Keratinocyte (primary cell): ENCODE data around the gene HMGCLL1. TPM values are rescaled to one million over a fixed set of nuclear protein-coding genes. Genes with fewer than 3 reads are reported as not detected.

Source experiments
- DNase-seq: peaks from one replicate; pipeline ENCODE4 v3.0.0-alpha.2; 2011; ENCODE audit warnings: low read depth, missing footprints, low spot score
- FAIRE-seq: peaks from 2 replicates; lab custom pipeline; 2011; peaks lifted over from hg19 to GRCh38; lab: Jason Lieb, UNC
- H2AFZ ChIP-seq: 2 replicates; pipeline ENCODE4 v1.6.0; 2012; ENCODE audit warnings: low read length, control low read depth, inconsistent platforms; ENCODE audit not compliant: control insufficient read depth
- H3K27ac ChIP-seq: 2 replicates; pipeline ENCODE4 v1.5.1; 2011; ENCODE audit warnings: low read length; ENCODE audit not compliant: control insufficient read depth, insufficient read depth
- H3K27me3 ChIP-seq: 3 replicates; pipeline ENCODE4 v1.6.0; 2011; ENCODE audit warnings: low read length; ENCODE audit not compliant: control insufficient read depth, insufficient read depth; ENCODE audit errors: extremely low read depth
- H3K36me3 ChIP-seq, 2 experiments: 2 replicates in 1 of 2; 3 replicates in 1 of 2; pipeline ENCODE4 v1.5.1; 2011; ENCODE audit warnings: low read length in 2 of 2, mild to moderate bottlenecking in 1 of 2; ENCODE audit not compliant: control insufficient read depth in 2 of 2, insufficient read depth in 2 of 2; ENCODE audit errors: extremely low read depth in 1 of 2
- H3K4me1 ChIP-seq: 3 replicates; pipeline ENCODE4 v1.5.1; 2011; ENCODE audit warnings: low read length; ENCODE audit not compliant: control insufficient read depth, insufficient read depth; ENCODE audit errors: extremely low read depth
- H3K4me2 ChIP-seq: 3 replicates; pipeline ENCODE4 v1.6.0; 2011; ENCODE audit warnings: low read depth, low read length; ENCODE audit not compliant: control insufficient read depth, insufficient read depth; ENCODE audit errors: extremely low read depth
- H3K4me3 ChIP-seq, 3 experiments: fragments of 200-600 bp in 1 of 3; sonication (generic) in 1 of 3; 2 replicates in 2 of 3; 3 replicates in 1 of 3; pipeline ENCODE4 v1.5.1; 2011 to 2016; ENCODE audit warnings: low read length in 3 of 3, mild to moderate bottlenecking in 3 of 3, control low read depth in 2 of 3, inconsistent platforms in 1 of 3, low read depth in 1 of 3, mixed read lengths in 1 of 3, mixed run types in 1 of 3, moderate library complexity in 1 of 3; ENCODE audit not compliant: control insufficient read depth in 2 of 3, insufficient read depth in 2 of 3; ENCODE audit errors: extremely low read depth in 1 of 3
- H3K79me2 ChIP-seq: 2 replicates; pipeline ENCODE4 v1.6.0; 2012; ENCODE audit warnings: low read length; ENCODE audit not compliant: control insufficient read depth, insufficient read depth
- H3K9ac ChIP-seq: 3 replicates; pipeline ENCODE4 v1.6.0; 2011; ENCODE audit warnings: low read length; ENCODE audit not compliant: control insufficient read depth, insufficient read depth; ENCODE audit errors: extremely low read depth
- H3K9me1 ChIP-seq: 3 replicates; pipeline ENCODE4 v1.6.0; 2011; ENCODE audit warnings: low read length; ENCODE audit not compliant: control insufficient read depth, insufficient read depth; ENCODE audit errors: extremely low read depth
- H3K9me3 ChIP-seq: 2 replicates; pipeline ENCODE4 v1.5.1; 2012; ENCODE audit warnings: low read depth, low read length; ENCODE audit not compliant: control insufficient read depth
- H4K20me1 ChIP-seq: 3 replicates; pipeline ENCODE4 v1.6.0; 2011; ENCODE audit warnings: low read length; ENCODE audit not compliant: control insufficient read depth, insufficient read depth; ENCODE audit errors: extremely low read depth
- EZH2 ChIP-seq: IDR thresholded peaks from one replicate; pipeline ENCODE4 v1.6.1; 2012; ENCODE audit warnings: inconsistent platforms, mild to moderate bottlenecking, low read length, moderate library complexity
- dilution Hi-C: fragments of 300-500 bp; cut with MboI; formaldehyde crosslinking; loops from one replicate; pipeline ENCODE4 v1.7.0; 2020; ENCODE audit warnings: low sequenced_read_pairs; ENCODE audit not compliant: extremely low pct_ligation_motif_present
- polyA plus RNA-seq, 5 experiments: library from polyadenylated mRNA; depleted of rRNA in 3 of 5; stranded (reverse) in 3 of 5; stranded (forward) in 1 of 5; unstranded in 1 of 5; fragments of >200 nt; gene quantifications; 1 replicate in 1 of 5; 2 replicates in 3 of 5; 3 replicates in 1 of 5; pipeline versions ENCODE4 v1.2.1 to v1.2.3, GENCODE V29; 2011 to 2012; ENCODE audit warnings: missing spikeins in 2 of 5, low read depth in 1 of 5, low replicate concordance in 1 of 5
- TF ChIP-seq, protein P1 (sequence below), 3 experiments: IDR thresholded peaks in 1 of 3; conservative IDR thresholded peaks in 1 of 3; optimal IDR thresholded peaks in 1 of 3; 2 replicates in 2 of 3; 3 replicates in 1 of 3; pipeline versions ENCODE3 to v1.5.1; 2011; ENCODE audit warnings: low read length in 3 of 3, mild to moderate bottlenecking in 3 of 3, moderate library complexity in 2 of 3, control low read depth in 1 of 3, inconsistent platforms in 1 of 3; ENCODE audit not compliant: insufficient read depth in 2 of 3; ENCODE audit errors: extremely low read depth in 1 of 3

HMGCLL1 gene
- polyA plus RNA-seq, 1 donor (not counting 4 experiments of a cell fraction or from before 2014, with no cell fraction given), result 0.04 TPM

DNA sequence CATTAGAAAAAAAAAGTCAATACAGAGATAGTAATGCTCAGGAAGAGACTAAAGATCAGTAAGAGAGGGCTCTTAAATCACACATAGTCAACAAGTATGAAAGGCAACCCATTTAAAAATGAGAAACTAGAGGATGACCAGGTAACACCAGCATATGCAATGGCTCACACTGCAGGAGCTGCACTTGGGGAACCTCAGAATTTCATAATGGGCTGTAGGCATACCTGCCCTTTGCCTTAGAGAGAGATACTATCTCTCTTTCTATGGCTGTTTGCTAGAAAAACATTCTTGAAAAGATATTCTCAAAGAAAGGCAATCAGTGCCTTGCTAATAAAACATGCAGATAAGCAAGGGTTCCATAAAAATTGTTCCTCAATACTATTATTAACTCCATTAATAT is 33.2 kb downstream of the HMGCLL1 start:
- Histone ChIP-seq H3K27ac (no peak overlapping the region), H2AFZ (no peak overlapping the region), H4K20me1 (no peaks in the 10 kb centered on the region), H3K4me1 (no peaks in the 10 kb centered on the region), H3K9ac (no peak overlapping the region), H3K9me3 (no peaks in the 10 kb centered on the region), H3K79me2 (no peaks in the 10 kb centered on the region), H3K9me1 (no peaks in the 10 kb centered on the region), H3K36me3 (no peaks in the 10 kb centered on the region), H3K27me3 (no peaks in the 10 kb centered on the region), H3K4me2 (no peak overlapping the region), H3K4me3 (no peak overlapping the region)
- no peak for FAIRE-seq
- TF ChIP-seq, protein P1, sequence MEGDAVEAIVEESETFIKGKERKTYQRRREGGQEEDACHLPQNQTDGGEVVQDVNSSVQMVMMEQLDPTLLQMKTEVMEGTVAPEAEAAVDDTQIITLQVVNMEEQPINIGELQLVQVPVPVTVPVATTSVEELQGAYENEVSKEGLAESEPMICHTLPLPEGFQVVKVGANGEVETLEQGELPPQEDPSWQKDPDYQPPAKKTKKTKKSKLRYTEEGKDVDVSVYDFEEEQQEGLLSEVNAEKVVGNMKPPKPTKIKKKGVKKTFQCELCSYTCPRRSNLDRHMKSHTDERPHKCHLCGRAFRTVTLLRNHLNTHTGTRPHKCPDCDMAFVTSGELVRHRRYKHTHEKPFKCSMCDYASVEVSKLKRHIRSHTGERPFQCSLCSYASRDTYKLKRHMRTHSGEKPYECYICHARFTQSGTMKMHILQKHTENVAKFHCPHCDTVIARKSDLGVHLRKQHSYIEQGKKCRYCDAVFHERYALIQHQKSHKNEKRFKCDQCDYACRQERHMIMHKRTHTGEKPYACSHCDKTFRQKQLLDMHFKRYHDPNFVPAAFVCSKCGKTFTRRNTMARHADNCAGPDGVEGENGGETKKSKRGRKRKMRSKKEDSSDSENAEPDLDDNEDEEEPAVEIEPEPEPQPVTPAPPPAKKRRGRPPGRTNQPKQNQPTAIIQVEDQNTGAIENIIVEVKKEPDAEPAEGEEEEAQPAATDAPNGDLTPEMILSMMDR (optimal IDR thresholded peaks at IDR 0.05 in 1 of 3, IDR thresholded peaks at IDR 0.05 in 1 of 3, conservative IDR thresholded peaks at IDR 0.05 in 1 of 3; ENCODE audit: extremely low read depth in 1 of 3, insufficient read depth in 2 of 3, low read length in 3 of 3), result no peak
- TF ChIP-seq EZH2, result no peak
- dilution Hi-C loops, result no loop called here
- no peak for DNase-seq

DNA sequence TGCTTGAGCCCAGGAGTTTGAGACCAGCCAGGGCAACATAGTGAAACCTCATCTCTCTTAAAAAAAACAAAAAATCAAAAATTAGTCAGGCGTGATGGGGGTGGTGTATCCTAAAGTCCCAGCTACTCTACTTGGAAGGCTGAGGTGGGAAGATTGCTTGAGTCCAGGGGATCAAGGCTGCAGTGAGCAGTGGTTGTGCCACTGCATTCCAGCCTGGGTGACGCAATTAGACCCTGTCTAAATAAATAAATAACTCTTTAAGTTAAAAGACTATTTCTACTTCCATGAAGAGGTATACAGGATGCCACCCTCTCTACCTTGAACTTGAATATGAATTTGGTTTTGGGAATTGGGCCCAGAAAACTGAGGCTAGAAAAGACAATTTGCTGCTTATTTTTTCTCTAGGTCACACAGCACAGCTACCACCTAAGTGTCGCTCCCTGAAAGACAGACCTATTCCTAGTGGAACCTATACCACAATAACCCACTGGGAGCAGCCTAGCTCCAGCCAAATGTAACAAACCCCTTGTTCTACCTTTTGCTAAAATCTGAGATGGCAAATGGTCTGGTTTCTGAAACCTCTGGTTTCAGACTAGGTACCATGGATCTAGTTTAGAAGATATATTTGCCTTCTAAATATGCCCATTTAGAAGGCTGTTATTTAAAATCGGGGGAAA is 35.2 kb downstream of the HMGCLL1 start:
- Histone ChIP-seq H3K36me3 (no peaks in the 10 kb centered on the region), H3K9me3 (no peaks in the 10 kb centered on the region), H4K20me1 (no peaks in the 10 kb centered on the region), H2AFZ (no peak overlapping the region), H3K79me2 (no peaks in the 10 kb centered on the region), H3K27ac (no peak overlapping the region), H3K9ac (no peak overlapping the region), H3K4me2 (no peak overlapping the region), H3K27me3 (no peaks in the 10 kb centered on the region), H3K4me1 (no peaks in the 10 kb centered on the region), H3K9me1 (no peaks in the 10 kb centered on the region), H3K4me3 (no peak overlapping the region)
- TF ChIP-seq, protein P1 (optimal IDR thresholded peaks at IDR 0.05 in 1 of 3, IDR thresholded peaks at IDR 0.05 in 1 of 3, conservative IDR thresholded peaks at IDR 0.05 in 1 of 3; ENCODE audit: extremely low read depth in 1 of 3, insufficient read depth in 2 of 3, low read length in 3 of 3), result peak in 2 of 3 experiments; percentile 3 to 4
- TF ChIP-seq EZH2, result no peak
- dilution Hi-C loops, result no loop called here
- no peak for DNase-seq
- FAIRE-seq, result no peak
